Fibroblast of mammary gland (primary cell): ENCODE measurements around the gene MEF2C.

Source experiments
- DNase-seq: peaks from one replicate; pipeline ENCODE4 v3.0.0-alpha.2; 2010; ENCODE audit warnings: low read depth
- H3K4me3 ChIP-seq: 2 replicates; pipeline ENCODE4 v1.5.1; 2011; ENCODE audit warnings: low read depth, mild to moderate bottlenecking, low read length, moderate library complexity; ENCODE audit not compliant: control insufficient read depth
- CTCF ChIP-seq: conservative IDR thresholded peaks from 2 replicates; pipeline ENCODE4 v1.5.1; 2011; ENCODE audit warnings: low read depth, low read length, inconsistent platforms; ENCODE audit not compliant: control insufficient read depth, insufficient read depth

The MEF2C gene

GRCh38 chr5:88768411-88768810 is 114.6 kb downstream of the MEF2C start:
- no peak for DNase-seq
- TF ChIP-seq CTCF, result no peak
- no peak overlapping the region for H3K4me3 ChIP-seq

- no peak overlapping the region for H3K4me3 ChIP-seq
- no peak for DNase-seq
- TF ChIP-seq CTCF, result no peak
These were observed 117.2 kb downstream of the MEF2C start for GRCh38 chr5:88765798-88766197.

- no peak overlapping the region for H3K4me3 ChIP-seq
- no peak for DNase-seq
- no peak for TF ChIP-seq CTCF
These were observed 117.8 kb downstream of the MEF2C start for GRCh38 chr5:88765171-88765570.

GRCh38 chr5:88761939-88762338 is 121.0 kb downstream of the MEF2C start:
- H3K4me3 ChIP-seq, result no peak overlapping the region
- no peak for TF ChIP-seq CTCF
- no peak for DNase-seq

- no peak for TF ChIP-seq CTCF
- no peak overlapping the region for H3K4me3 ChIP-seq
- DNase-seq, result peak; percentile 57
These were observed 121.6 kb downstream of the MEF2C start for GRCh38 chr5:88761269-88761850.

- no peak for DNase-seq
- no peak for TF ChIP-seq CTCF
- no peak overlapping the region for H3K4me3 ChIP-seq
These were observed 122.5 kb downstream of the MEF2C start for GRCh38 chr5:88760527-88760926.

- H3K4me3 ChIP-seq, result no peak overlapping the region
- DNase-seq, result no peak
- no peak for TF ChIP-seq CTCF
These were observed 124.4 kb downstream of the MEF2C start for GRCh38 chr5:88758591-88758990.
